Testis (tissue), 2 donors: ENCODE data around the gene CYBA.

Source experiments
- POLR2A ChIP-seq: fragments of 450-650 bp; IDR thresholded peaks from one replicate; pipeline ENCODE4 v1.6.1; 2017; ENCODE audit warnings: antibody characterized with exemption, mild to moderate bottlenecking, moderate library complexity
- TF ChIP-seq, protein P1 (sequence below), 3 experiments: fragments of 450-650 bp in 2 of 3; fragments of 200-600 bp in 1 of 3; sonication (generic) in 1 of 3; IDR thresholded peaks; one replicate each; pipeline ENCODE4 v1.5.1; 2016 to 2019; ENCODE audit warnings: antibody characterized with exemption in 3 of 3, mild to moderate bottlenecking in 2 of 3, moderate library complexity in 1 of 3

DNA sequence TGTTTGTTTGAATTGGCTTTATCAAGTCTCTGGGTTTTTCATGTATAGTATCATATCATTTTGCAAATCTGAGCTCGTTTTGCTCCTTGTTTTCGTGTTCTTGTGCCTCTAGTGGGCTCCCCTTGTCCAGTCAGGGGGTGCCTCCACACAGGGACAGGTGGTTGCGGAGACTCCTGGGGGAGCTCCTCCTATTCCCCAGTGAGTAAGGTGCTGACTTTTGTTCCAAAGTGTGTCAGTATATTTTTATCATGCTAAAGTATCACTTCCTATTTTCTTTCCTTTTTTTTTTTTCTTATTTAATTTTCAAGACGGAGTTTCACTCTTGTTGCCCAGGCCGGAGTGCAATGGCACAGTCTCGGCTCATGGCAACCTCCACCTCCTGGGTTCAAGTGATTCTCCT, 42.8 kb downstream of the CYBA start:
- TF ChIP-seq POLR2A = no peak
- TF ChIP-seq, protein P1, sequence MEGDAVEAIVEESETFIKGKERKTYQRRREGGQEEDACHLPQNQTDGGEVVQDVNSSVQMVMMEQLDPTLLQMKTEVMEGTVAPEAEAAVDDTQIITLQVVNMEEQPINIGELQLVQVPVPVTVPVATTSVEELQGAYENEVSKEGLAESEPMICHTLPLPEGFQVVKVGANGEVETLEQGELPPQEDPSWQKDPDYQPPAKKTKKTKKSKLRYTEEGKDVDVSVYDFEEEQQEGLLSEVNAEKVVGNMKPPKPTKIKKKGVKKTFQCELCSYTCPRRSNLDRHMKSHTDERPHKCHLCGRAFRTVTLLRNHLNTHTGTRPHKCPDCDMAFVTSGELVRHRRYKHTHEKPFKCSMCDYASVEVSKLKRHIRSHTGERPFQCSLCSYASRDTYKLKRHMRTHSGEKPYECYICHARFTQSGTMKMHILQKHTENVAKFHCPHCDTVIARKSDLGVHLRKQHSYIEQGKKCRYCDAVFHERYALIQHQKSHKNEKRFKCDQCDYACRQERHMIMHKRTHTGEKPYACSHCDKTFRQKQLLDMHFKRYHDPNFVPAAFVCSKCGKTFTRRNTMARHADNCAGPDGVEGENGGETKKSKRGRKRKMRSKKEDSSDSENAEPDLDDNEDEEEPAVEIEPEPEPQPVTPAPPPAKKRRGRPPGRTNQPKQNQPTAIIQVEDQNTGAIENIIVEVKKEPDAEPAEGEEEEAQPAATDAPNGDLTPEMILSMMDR (IDR thresholded peaks at IDR 0.05) = no peak
